K562 (cell line): Measurements from ENCODE around the gene B4GALNT4. TPM values are rescaled to one million over a fixed set of nuclear protein-coding genes. Genes with fewer than 3 reads are reported as not detected.
"Not testable (repeated sequence)": the region's sequence is repeated elsewhere in the genome, so short reads cannot be mapped to it uniquely, and the experiment has no call there.

Experiments used
- ATAC-seq: fragments of 200-7000 bp; cut with Tn5 transposase; 3 replicates; pipeline ENCODE4 v1.9.1; 2020; ENCODE audit warnings: moderate library complexity
- BruUV-seq: library from RNA; stranded (reverse); fragments of 400-500 nt; replicated peaks from 2 replicates; lab custom pipeline; 2021; lab: Mats Ljungman, UMichigan
- CTCF ChIA-PET: fragments of 300-600 bp; formaldehyde crosslinking; extraction: SDS; loops from one replicate; lab custom pipeline; 2021; ENCODE audit warnings: low intra/inter-chr PET ratio; lab: Yijun Ruan, JAX
- POLR2A ChIA-PET: fragments of 300-600, 350-650 bp; sonication (Branson Sonifier 250); formaldehyde crosslinking; extraction: SDS; loops from one replicate; lab custom pipeline; 2021; ENCODE audit warnings: antibody characterized with exemption, inconsistent platforms; lab: Yijun Ruan, JAX
- DNase-seq, 4 experiments: peaks; one replicate each; pipeline versions ENCODE4 v3.0.0 to v3.0.0-alpha.2; 2011 to 2018; ENCODE audit warnings: low spot score in 3 of 4, mixed read lengths in 3 of 4; ENCODE audit errors: extremely low read depth in 1 of 4
- FAIRE-seq: peaks from 2 replicates; lab custom pipeline; 2011; peaks lifted over from hg19 to GRCh38; lab: Jason Lieb, UNC
- H2AFZ ChIP-seq: 2 replicates; pipeline ENCODE4 v1.6.0; 2011; ENCODE audit warnings: low read depth, low read length, control low read depth, inconsistent platforms
- H3K27ac ChIP-seq: fragments of 200-600 bp; 3 replicates; pipeline ENCODE4 v1.8.0; 2011; ENCODE audit warnings: low read depth, mild to moderate bottlenecking, control low read depth, inconsistent platforms, low read length, moderate library complexity, mixed read lengths; ENCODE audit errors: extremely low read depth
- H3K27me3 ChIP-seq, 2 experiments: fragments of 300-600 bp in 1 of 2; 2 replicates in 1 of 2; 3 replicates in 1 of 2; pipeline versions ENCODE4 v1.6.0 to v1.8.0; 2011; ENCODE audit warnings: inconsistent platforms in 2 of 2, low read length in 2 of 2, mild to moderate bottlenecking in 1 of 2, mixed read lengths in 1 of 2, moderate library complexity in 1 of 2; ENCODE audit not compliant: control insufficient read depth in 2 of 2, insufficient read depth in 2 of 2
- H3K36me3 ChIP-seq: fragments of 300-600 bp; 3 replicates; pipeline ENCODE4 v1.8.0; 2011; ENCODE audit warnings: mild to moderate bottlenecking, low read length, inconsistent platforms; ENCODE audit not compliant: control insufficient read depth, insufficient read depth
- H3K4me1 ChIP-seq, 2 experiments: fragments of 200-600 bp in 1 of 2; replicated peaks in 1 of 2; 2 replicates in 1 of 2; 3 replicates in 1 of 2; pipeline versions ENCODE4 v1.5.1 to v1.8.0; 2011; ENCODE audit warnings: inconsistent platforms in 2 of 2, low read length in 2 of 2, mild to moderate bottlenecking in 1 of 2, mixed read lengths in 1 of 2, moderate library complexity in 1 of 2; ENCODE audit not compliant: control insufficient read depth in 2 of 2, insufficient read depth in 2 of 2
- H3K4me2 ChIP-seq: 2 replicates; pipeline ENCODE4 v1.6.1; 2011; ENCODE audit warnings: low read length, control low read depth, inconsistent platforms, mixed read lengths; ENCODE audit not compliant: insufficient read depth
- H3K4me3 ChIP-seq: fragments of 200-600 bp; sonication (generic), shearing (Covaris generic); 2 replicates; pipeline ENCODE4 v1.5.1; 2016; ENCODE audit warnings: control low read depth, inconsistent platforms
- H3K79me2 ChIP-seq: fragments of 200-600 bp; 3 replicates; pipeline ENCODE4 v1.8.0; 2011; ENCODE audit warnings: low read length, inconsistent platforms; ENCODE audit not compliant: control insufficient read depth, insufficient read depth
- H3K9ac ChIP-seq, 2 experiments: 2 replicates each; pipeline versions ENCODE4 v1.6.0 to v1.6.1; 2011; ENCODE audit warnings: low read depth in 2 of 2, low read length in 2 of 2, control low read depth in 1 of 2, inconsistent platforms in 1 of 2, mild to moderate bottlenecking in 1 of 2, mixed read lengths in 1 of 2; ENCODE audit not compliant: insufficient read depth in 1 of 2
- H3K9me1 ChIP-seq: one replicate; pipeline ENCODE4 v1.6.0; 2011; ENCODE audit warnings: inconsistent platforms, mild to moderate bottlenecking, low read length, moderate library complexity; ENCODE audit not compliant: control insufficient read depth, insufficient read depth
- H3K9me3 ChIP-seq: replicated peaks from 2 replicates; pipeline ENCODE4 v1.5.1; 2011; ENCODE audit warnings: low read depth, low read length, inconsistent platforms; ENCODE audit not compliant: control insufficient read depth, insufficient read depth
- H4K20me1 ChIP-seq: replicated peaks from 2 replicates; pipeline ENCODE4 v1.6.1; 2011; ENCODE audit warnings: low read length, inconsistent platforms, mixed read lengths; ENCODE audit not compliant: control insufficient read depth, insufficient read depth
- EP400 ChIP-seq: fragments of 450-650 bp; IDR thresholded peaks from 2 replicates; pipeline ENCODE4 v1.6.1; 2017; ENCODE audit warnings: antibody characterized with exemption, mild to moderate bottlenecking, moderate library complexity
- NFIC ChIP-seq: fragments of 450-650 bp; IDR thresholded peaks from 2 replicates; pipeline ENCODE4 v1.6.1; 2017; ENCODE audit warnings: mild to moderate bottlenecking, inconsistent platforms
- RNF2 ChIP-seq: sonication (generic); IDR thresholded peaks from 2 replicates; pipeline ENCODE4 v1.6.1; 2016
- U2AF1 ChIP-seq: fragments of 200-400 bp; formaldehyde crosslinking; optimal IDR thresholded peaks from 2 replicates; pipeline ENCODE3; 2017; ENCODE audit warnings: mild to moderate bottlenecking, low read depth, low read length, moderate library complexity
- ZFP36 ChIP-seq: fragments of 150-350 bp; IDR thresholded peaks from 2 replicates; pipeline ENCODE4 v1.6.1; 2018; ENCODE audit warnings: low read length, low read depth; ENCODE audit not compliant: partially characterized antibody
- WGBS: fragments of 100-300 bp; shearing (Covaris generic); methylation state at CpG from one replicate; pipeline ENCODE4 v1.1.6; 2016; ENCODE audit warnings: low coverage, mixed read lengths; ENCODE audit not compliant: insufficient coverage; ENCODE audit errors: missing lambda C conversion rate; 5-methylcytosine and 5-hydroxymethylcytosine counted together
- in situ Hi-C: fragments of 300-500 bp; cut with MboI; formaldehyde crosslinking; loops from 4 replicates; pipeline ENCODE4 v1.15.0; 2018; ENCODE audit warnings: inconsistent platforms, mixed read lengths
- intact Hi-C: fragments of 100-400 bp; cut with micrococcal nuclease; formaldehyde crosslinking; loops from 2 replicates; pipeline ENCODE4 v1.14.2; 2022
- polyA plus RNA-seq, 8 experiments: library from polyadenylated mRNA; depleted of rRNA in 4 of 8; stranded (reverse) in 5 of 8; unstranded in 3 of 8; fragments of >200 nt; fragmentation: Nextera tagmentation in 2 of 8; fragmentation: Illumina TruSeq in 1 of 8; extraction: Ambion mirVana in 2 of 8; extraction: Trizol in 1 of 8; gene quantifications; 2 replicates each; pipeline versions ENCODE4 v1.2.1 to v1.2.3, GENCODE V29; 2011 to 2014; ENCODE audit warnings: inconsistent platforms in 1 of 8, missing spikeins in 1 of 8
- total RNA-seq, 7 experiments: library from RNA; depleted of rRNA in 6 of 7; stranded (reverse); fragments of >200 nt in 6 of 7; fragmentation: Illumina TruSeq in 2 of 7; extraction: Trizol in 2 of 7; gene quantifications; 2 replicates each; pipeline versions ENCODE4 v1.2.1 to v1.2.3, GENCODE V29; 2011 to 2021; ENCODE audit warnings: low replicate concordance in 1 of 7
- TF ChIP-seq, protein P1 (sequence below), 2 experiments: fragments of 200-800 bp in 1 of 2; sonication (Bioruptor generic) in 1 of 2; sonication (generic) in 1 of 2; formaldehyde crosslinking in 1 of 2; IDR thresholded peaks in 1 of 2; conservative IDR thresholded peaks in 1 of 2; 2 replicates each; pipeline versions ENCODE4 v1.5.0 to v1.6.1; 2016 to 2020; ENCODE audit warnings: missing compliant biosample characterization in 1 of 2, missing genetic modification characterization in 1 of 2, missing genetic modification reagents in 1 of 2
- TF ChIP-seq, protein P2 (sequence below): sonication (generic); formaldehyde crosslinking; IDR thresholded peaks from 2 replicates; pipeline ENCODE4 v1.8.1; 2023; ENCODE audit warnings: mild to moderate bottlenecking, missing genetic modification reagents, moderate library complexity
- TF ChIP-seq, protein P3 (sequence below): sonication (generic); formaldehyde crosslinking; IDR thresholded peaks from 2 replicates; pipeline ENCODE4 v1.8.1; 2023; ENCODE audit warnings: mild to moderate bottlenecking, missing genetic modification reagents

Gene B4GALNT4
- total and polyA plus RNA-seq, 9 of the 15 experiments (the other 6 are each of a cell fraction or from before 2014, with no cell fraction given) = 0.20 to 37.1 (median 10.8) TPM; not detected in 1

DNA sequence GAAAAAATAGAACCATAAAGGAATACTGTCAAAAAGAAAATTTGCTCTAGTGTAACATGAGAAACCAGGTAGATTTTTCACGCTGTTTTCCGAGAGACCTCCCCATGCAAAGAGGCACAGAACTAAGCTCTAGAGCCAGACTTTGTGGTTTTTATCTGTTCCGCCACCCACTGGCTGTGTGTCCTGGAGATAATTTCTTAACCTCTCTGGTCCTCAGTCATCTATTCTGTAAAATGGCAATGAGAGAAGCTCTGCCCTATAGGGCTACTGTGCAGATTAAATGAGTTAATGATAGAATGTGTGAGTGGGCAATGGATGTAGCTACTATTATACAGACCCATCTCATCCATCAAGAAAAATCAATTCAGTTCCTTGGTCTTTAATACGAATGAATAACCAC is 54.9 kb downstream of the B4GALNT4 start (continued):
- TF ChIP-seq, protein P1, sequence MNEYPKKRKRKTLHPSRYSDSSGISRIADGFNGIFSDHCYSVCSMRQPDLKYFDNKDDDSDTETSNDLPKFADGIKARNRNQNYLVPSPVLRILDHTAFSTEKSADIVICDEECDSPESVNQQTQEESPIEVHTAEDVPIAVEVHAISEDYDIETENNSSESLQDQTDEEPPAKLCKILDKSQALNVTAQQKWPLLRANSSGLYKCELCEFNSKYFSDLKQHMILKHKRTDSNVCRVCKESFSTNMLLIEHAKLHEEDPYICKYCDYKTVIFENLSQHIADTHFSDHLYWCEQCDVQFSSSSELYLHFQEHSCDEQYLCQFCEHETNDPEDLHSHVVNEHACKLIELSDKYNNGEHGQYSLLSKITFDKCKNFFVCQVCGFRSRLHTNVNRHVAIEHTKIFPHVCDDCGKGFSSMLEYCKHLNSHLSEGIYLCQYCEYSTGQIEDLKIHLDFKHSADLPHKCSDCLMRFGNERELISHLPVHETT (CRISPR knock-in tag; conservative IDR thresholded peaks at IDR 0.05 in 1 of 2, IDR thresholded peaks at IDR 0.05 in 1 of 2) = no peak
- TF ChIP-seq, protein P2, sequence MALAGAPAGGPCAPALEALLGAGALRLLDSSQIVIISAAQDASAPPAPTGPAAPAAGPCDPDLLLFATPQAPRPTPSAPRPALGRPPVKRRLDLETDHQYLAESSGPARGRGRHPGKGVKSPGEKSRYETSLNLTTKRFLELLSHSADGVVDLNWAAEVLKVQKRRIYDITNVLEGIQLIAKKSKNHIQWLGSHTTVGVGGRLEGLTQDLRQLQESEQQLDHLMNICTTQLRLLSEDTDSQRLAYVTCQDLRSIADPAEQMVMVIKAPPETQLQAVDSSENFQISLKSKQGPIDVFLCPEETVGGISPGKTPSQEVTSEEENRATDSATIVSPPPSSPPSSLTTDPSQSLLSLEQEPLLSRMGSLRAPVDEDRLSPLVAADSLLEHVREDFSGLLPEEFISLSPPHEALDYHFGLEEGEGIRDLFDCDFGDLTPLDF (CRISPR knock-in tag) = no peak
- TF ChIP-seq, protein P3, sequence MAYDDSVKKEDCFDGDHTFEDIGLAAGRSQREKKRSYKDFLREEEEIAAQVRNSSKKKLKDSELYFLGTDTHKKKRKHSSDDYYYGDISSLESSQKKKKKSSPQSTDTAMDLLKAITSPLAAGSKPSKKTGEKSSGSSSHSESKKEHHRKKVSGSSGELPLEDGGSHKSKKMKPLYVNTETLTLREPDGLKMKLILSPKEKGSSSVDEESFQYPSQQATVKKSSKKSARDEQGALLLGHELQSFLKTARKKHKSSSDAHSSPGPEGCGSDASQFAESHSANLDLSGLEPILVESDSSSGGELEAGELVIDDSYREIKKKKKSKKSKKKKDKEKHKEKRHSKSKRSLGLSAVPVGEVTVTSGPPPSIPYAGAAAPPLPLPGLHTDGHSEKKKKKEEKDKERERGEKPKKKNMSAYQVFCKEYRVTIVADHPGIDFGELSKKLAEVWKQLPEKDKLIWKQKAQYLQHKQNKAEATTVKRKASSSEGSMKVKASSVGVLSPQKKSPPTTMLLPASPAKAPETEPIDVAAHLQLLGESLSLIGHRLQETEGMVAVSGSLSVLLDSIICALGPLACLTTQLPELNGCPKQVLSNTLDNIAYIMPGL (CRISPR knock-in tag) = no peak
- TF ChIP-seq RNF2 = no peak
- no peak for TF ChIP-seq NFIC
- TF ChIP-seq EP400 = no peak
- TF ChIP-seq U2AF1 = no peak
- peak; percentile 37 for TF ChIP-seq ZFP36

DNA sequence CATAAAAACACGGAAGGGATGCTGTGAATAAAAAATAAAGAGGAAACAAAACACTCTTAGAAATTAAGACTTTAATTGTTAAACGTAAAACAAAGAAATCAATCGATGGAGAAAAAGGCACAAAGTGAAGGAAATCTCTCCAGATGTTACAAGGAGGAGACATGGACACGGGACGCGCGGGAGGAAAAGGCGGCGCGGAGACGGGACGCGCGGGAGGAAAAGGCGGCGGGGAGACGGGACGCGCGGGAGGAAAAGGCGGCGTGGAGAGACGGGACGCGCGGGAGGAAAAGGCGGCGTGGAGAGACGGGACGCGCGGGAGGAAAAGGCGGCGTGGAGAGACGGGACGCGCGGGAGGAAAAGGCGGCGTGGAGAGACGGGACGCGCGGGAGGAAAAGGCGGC is 55.5 kb downstream of the B4GALNT4 start:
- H3K9me3 ChIP-seq, ATAC-seq, CTCF ChIA-PET, H3K4me2 ChIP-seq, FAIRE-seq, H4K20me1 ChIP-seq, H3K79me2 ChIP-seq, in situ Hi-C loops, H3K9me1 ChIP-seq, H3K4me3 ChIP-seq, POLR2A ChIA-PET, H2AFZ ChIP-seq, DNase-seq, intact Hi-C loops, H3K9ac ChIP-seq, H3K27ac ChIP-seq, H3K27me3 ChIP-seq, H3K36me3 ChIP-seq, BruUV-seq: not testable (repeated sequence)
- peaks cover 5 to 33% of the 10 kb centered on the region in 2 experiments; a peak in 4 of 5 replicates for H3K4me1 ChIP-seq
- WGBS = 85% methylated on average over 15 of the region's 45 CpGs
